Endothelial cell (in vitro differentiated cells): ENCODE data around the gene SLCO1B3. TPM values are rescaled to one million over a fixed set of nuclear protein-coding genes. Genes with fewer than 3 reads are reported as not detected.

Experiments
- DNase-seq: peaks from one replicate; pipeline ENCODE4 v3.0.0; 2021; ENCODE audit warnings: low spot score
- H3K27ac Mint-ChIP-seq: one replicate; pipeline ENCODE4 v1.8.0; 2021; ENCODE audit warnings: mixed read lengths, inconsistent platforms; ENCODE audit not compliant: unreplicated experiment
- H3K27me3 Mint-ChIP-seq: one replicate; pipeline ENCODE4 v1.8.0; 2021; ENCODE audit warnings: mild to moderate bottlenecking, moderate library complexity, mixed read lengths, inconsistent platforms; ENCODE audit not compliant: unreplicated experiment
- H3K36me3 Mint-ChIP-seq: one replicate; pipeline ENCODE4 v1.8.0; 2021; ENCODE audit warnings: mild to moderate bottlenecking, low read depth, mixed read lengths, inconsistent platforms; ENCODE audit not compliant: unreplicated experiment
- H3K4me1 Mint-ChIP-seq: one replicate; pipeline ENCODE4 v1.8.0; 2021; ENCODE audit warnings: mild to moderate bottlenecking, mixed read lengths, inconsistent platforms; ENCODE audit not compliant: unreplicated experiment
- H3K4me3 Mint-ChIP-seq: one replicate; pipeline ENCODE4 v1.8.0; 2021; ENCODE audit warnings: mild to moderate bottlenecking, mixed read lengths, inconsistent platforms; ENCODE audit not compliant: unreplicated experiment
- H3K9me3 Mint-ChIP-seq: one replicate; pipeline ENCODE4 v1.8.0; 2021; ENCODE audit warnings: mixed read lengths, inconsistent platforms; ENCODE audit not compliant: unreplicated experiment
- total RNA-seq: library from RNA; stranded (reverse); fragmentation: NEBNext Ultra II Directional; extraction: Animal tissue kit (Norgen Biotek cat#: 25700); gene quantifications from one replicate; pipeline ENCODE4 v1.2.1, GENCODE V29; 2021; ENCODE audit not compliant: unreplicated experiment
- TF ChIP-seq, protein P1 (sequence below): fragments of 200-600 bp; sonication (generic); IDR thresholded peaks from one replicate; pipeline ENCODE4 v1.5.0; 2021; ENCODE audit warnings: antibody characterized with exemption; ENCODE audit not compliant: unreplicated experiment

The SLCO1B3 gene
- total RNA-seq, 1 donor from 2014 or later, result not detected

DNA sequence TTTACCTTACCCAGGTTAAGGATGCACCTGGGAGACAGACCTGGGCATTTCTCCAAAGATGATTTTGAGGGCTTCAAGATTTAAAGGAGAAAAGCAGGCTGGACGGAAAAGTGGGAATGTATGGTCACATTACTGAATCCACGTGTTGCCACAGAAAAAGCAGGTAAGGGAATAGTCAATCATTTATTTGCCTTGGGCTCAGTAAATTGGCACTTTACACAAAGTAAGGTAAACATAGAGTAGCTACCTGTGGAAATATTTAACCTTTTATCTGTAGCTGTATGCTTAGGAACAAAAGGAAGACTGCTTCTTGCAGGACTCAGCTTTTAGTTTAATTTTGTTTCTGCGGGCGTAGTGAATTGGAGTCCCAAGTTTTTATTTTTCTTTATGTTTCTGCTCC is 153.3 kb downstream of the SLCO1B3 start:
- Mint-ChIP-seq H3K4me1 (no peaks in the 10 kb centered on the region), H3K27ac (no peak overlapping the region), H3K27me3 (no peaks in the 10 kb centered on the region), H3K36me3 (no peaks in the 10 kb centered on the region), H3K4me3 (no peak overlapping the region), H3K9me3 (no peaks in the 10 kb centered on the region)
- DNase-seq, result no peak
- TF ChIP-seq, protein P1, sequence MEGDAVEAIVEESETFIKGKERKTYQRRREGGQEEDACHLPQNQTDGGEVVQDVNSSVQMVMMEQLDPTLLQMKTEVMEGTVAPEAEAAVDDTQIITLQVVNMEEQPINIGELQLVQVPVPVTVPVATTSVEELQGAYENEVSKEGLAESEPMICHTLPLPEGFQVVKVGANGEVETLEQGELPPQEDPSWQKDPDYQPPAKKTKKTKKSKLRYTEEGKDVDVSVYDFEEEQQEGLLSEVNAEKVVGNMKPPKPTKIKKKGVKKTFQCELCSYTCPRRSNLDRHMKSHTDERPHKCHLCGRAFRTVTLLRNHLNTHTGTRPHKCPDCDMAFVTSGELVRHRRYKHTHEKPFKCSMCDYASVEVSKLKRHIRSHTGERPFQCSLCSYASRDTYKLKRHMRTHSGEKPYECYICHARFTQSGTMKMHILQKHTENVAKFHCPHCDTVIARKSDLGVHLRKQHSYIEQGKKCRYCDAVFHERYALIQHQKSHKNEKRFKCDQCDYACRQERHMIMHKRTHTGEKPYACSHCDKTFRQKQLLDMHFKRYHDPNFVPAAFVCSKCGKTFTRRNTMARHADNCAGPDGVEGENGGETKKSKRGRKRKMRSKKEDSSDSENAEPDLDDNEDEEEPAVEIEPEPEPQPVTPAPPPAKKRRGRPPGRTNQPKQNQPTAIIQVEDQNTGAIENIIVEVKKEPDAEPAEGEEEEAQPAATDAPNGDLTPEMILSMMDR, result no peak

Other genes starting within 250 kb of the SLCO1B3 start
- gene SLCO1C1, start 115.4 kb upstream of the SLCO1B3 start, total RNA-seq, result 0.26 TPM